Inflammatory macrophage treated with lipopolysaccharide for 4 hours (primary cell): Measurements from ENCODE around the gene LCN10.

Source experiments
- DNase-seq: peaks from one replicate; pipeline ENCODE4 v3.0.0-alpha.2; 2020

Gene LCN10

DNA sequence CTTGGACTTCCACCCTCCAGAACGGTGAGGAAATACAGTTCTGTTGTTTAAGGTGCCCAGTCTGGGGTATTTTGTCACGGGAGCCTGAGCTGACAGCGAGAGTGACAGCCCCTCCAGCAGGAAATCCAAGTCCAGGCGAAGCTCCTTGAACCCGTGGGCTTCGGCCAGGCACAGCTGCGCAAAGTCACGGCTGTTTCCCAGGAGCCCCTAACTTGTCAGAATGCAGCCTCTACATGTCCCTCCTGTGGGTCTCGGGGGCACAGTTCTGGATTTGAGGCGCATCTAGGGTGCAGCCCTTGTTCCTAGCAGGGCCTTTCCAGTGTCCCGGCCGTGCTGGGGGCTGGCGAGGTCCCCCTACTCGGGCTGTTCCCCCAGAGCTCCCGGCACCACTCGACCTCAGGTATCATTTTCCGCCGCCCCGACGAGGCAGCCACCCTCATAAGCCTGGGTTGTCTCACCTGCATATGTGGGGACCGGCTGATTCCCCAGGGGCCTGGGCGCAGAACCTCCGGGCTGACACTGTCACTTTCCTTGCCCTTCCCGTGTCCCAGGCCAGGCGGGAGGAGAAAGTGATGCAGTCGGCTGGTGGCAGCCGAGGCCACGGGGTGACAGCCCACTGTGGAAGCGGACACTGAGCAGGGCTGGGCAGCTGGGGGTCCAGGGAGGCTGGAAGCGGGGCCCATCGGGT is 10.8 kb upstream of the LCN10 start:
- DNase-seq: no peak

- DNase-seq: no peak
These were observed 9.1 kb upstream of the LCN10 start for GRCh38 chr9:136751814-136752213.

DNA sequence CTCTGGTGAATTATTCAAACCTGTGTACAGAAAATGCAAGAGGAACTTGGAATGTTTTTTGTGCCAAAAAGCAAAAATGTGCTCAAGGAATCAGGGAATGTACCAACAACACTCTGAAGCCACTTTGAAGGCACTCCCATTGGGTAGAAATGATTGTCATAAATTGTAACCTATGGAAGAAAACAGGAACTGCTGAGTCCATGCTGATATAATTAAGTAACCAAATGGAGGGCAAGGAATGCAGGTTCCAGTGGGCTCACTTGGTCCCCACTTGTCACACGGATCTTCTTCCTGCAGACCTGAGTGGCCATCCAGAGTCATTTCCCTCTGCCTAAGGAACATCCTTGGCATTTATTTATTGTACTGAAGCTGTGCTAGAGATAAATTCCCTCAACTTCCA is 8.5 kb upstream of the LCN10 start:
- DNase-seq: no peak

- DNase-seq: no peak
These were observed 7.8 kb upstream of the LCN10 start for GRCh38 chr9:136750526-136750925.

DNA sequence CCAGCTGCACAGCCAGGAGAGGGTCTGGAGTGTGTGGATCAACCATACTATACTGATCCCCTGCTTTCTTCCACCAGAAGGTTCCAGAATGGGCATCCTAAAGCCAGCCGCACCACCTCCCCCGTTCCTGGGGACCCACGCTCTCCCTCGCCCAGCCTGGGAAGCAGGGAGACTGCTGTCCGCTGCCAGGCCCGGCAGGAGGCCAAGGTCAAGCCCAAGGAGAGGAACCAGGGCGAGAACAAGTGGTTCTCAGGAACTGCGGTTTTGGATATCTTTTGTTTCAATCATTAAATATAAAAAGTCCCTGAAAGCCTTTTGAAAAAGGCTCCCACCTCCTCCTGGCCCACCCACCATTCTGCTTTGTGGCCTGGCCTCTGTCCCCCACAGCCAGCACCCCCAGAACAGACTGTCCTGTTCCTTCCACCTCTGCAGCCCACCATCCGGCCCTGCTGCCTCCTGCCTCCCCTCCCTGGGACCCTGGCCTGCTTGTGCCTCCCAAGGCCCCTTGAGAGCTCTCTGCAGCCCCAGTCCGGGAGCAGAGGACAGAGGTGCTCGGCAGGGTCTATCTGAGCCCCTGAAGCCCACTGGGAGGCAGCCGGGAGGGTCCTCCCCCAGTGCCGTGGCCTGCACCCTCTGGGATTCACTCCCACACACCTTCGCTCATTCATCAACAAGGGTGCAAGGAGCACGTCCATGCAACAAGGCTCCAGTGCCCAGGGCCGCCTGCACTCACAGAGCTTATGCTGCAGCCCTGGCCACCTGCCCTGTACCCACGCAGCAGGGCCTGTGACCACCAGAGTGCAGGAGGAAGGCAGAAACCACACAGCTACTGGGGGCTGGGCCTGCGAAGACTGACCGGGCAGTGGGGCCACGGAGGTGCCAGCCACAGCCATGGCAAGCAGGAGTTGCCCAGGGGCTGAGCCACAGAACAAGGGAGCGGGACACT is 6.2 kb upstream of the LCN10 start:
- no peak for DNase-seq

GRCh38 chr9:136748201-136748600 is 5.5 kb upstream of the LCN10 start, which contains the start of gene LCN6:
LCN6 (minus strand) TSS chr9:136748525; CDS start chr9:136748483, 42 bp downstream.
- DNase-seq: no peak

DNA sequence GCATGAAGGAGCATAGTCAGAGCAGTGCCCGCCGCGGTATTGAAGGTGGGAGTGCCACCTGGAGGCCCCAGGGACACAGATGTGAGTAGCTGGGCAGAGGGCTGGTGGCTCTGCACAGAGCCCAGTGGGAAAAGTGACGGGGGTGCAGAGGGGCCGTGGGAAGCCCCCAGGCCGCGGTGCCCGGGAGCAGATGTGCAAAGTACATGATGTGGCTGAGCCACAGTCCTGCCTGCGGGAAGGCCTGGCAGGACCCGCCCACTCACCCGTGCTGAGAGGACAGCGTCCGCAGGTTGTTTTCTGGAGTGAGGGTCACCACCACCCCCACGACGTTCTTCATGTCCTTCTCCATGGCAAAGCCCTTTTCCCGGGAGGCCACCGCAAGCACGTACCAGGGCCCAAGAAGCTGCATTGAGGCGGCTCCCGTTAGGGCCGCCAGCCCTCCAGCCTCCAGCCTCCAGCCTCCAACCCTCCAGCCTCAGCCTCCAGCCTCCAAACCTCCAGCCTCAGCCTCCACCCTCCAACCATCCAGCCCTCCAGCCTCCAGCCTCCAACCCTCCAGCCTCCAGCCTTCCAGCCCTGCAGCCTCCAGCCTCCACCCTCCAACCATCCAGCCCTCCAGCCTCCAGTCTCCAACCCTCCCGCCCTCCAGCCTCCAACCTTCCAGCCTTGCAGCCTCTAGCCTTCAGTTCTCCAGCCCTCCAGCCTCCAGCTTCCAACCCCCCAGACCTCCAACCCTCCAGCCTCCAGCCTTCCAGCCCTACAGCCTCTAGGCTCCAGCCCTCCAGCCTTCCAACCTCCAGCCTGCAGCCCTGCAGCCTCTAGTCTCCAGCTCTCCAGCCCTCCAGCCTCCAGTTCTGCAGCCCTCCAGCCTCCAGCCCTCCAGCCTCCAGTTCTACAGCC is 4.7 kb upstream of the LCN10 start:
- DNase-seq: no peak

DNA sequence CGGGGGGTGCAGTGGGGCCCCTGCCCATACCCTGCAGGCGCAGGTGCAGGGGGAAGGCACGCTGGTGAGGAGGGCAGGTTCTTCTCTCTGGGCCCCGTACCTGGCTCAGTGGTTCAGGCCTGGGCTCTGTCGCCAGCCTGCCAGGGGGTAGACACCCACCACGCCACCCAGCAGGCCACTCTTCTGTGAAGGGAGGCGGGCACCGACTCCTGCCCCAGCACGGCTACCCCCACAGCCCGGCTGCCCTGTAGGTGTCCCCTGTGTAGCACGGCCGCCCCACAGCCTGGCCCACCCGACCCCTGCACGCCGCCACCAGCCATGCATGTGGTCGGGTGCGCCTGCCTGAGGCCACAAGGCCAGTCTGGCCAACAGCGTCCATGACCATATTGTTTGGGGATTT is 3.9 kb upstream of the LCN10 start:
- no peak for DNase-seq

- DNase-seq: no peak
These were observed 3.4 kb upstream of the LCN10 start for GRCh38 chr9:136746155-136746490.

GRCh38 chr9:136745389-136746154 is 2.8 kb upstream of the LCN10 start:
- no peak for DNase-seq

GRCh38 chr9:136744773-136745172 is 2.0 kb upstream of the LCN10 start:
- DNase-seq: no peak

DNA sequence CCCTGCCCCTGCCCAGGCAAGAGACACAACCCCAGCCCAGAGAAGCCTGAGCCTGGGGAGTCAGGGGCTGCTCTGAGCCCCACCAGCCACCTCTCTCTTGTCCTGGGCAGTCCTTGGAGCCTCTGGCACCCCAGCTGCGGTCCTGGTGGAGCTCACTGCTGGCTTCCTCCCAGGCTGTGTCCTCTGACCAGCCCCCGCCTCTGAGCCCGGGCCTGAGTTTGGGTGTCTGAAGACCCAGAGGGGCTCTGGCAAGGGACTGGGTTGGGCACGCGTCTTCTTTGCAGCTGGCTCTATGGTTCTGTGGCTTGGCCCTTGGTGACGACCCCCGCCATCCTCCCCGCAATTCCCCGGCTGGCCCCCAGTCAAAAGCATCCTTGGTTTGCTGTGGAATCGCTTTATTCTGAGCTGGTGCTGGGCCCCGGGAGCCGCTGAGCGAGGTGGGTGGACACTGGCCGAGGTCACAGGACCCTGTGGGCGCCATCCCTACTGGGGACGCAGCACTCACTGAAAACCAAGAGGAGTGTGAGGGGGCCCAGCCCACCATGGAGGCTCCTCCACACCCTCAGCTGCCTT is 985 bp upstream of the LCN10 start:
- DNase-seq: no peak

GRCh38 chr9:136741883-136742571 is 713 bp downstream of the LCN10 start:
- DNase-seq: peak; percentile 44

DNA sequence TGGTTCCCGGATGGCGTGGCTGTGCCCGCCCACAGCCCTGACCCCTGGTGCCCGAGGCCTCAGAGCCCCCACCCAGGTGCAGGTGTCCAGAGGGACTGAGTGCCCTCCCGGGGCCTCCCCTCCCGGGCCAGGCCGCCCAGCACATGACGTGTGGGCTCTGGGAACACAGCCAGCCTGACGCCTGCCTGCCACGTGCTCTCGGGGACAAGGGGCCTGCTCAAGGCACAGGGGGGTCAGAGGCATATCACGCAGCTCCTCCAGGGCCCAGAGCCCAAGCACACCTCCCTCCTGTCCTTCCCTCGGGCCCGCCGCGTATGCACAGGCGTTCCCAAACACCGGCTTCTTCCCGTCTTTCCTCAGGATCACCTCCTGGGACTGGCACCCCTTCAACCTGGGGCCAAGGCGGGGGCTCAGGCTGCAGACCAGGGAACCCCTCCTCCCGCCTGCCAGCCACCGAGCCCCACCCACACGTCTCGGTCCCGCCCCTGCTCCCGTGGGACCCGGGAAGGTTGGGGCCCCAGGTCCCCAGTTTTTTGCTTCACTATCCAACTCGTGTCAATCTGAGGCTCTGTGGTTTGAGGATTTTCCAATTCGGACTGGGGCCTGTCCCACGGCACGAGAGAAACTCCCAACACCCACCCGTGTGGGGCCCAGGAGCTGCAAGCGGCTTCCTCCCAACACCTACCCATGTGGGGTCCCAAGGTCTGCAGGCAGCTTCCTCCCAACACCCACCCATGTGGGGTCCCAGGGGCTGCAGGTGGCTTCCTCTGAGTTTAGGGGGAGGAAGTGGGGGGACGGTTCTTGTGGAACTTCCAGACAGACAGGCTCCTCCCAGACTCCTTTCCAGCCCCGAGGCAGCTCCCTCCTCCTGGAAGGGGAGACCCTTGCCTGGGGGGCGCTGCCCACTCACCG is 1.5 kb downstream of the LCN10 start:
- peak; percentile 1 for DNase-seq

GRCh38 chr9:136740491-136740890 is 2.2 kb downstream of the LCN10 start:
- DNase-seq: no peak

DNA sequence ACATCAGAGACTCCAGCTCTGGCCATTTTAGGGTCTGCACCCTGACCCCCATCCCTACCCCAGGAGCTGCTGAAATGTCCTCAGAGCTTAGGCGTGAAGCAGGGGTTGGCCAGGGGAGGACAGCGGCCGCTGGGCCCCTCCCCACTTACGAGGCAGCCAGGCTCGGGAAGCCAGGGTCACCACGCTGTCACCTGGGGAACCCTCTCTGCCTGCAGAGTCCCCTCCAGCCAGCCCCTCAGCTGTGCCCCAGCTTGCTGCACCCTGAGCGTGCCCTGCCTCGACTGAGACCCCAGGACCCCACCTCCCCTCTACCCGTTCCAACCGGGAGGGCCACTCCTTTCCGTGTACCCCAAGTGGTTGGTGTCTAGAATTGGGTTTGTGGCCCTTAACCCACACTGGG is 2.7 kb downstream of the LCN10 start:
- no peak for DNase-seq

DNA sequence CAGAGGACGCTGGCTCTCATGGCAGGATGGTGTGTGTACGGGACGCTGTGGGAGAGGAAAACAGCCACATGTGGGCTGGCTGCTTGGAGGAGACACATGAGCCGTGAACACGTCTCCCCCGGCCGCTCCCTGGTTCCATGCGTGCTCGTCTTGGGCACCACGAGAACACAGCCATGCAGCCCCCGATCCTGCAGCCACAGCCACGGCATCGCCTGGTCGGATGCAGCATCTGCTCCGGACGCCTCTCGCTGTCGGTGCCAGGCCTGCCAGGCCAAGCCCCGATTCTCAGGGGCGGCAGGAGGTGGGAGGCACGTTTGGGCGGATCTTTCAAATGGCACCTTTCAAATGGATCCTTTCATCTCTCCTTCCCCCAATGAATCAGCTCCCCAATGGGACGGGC is 3.2 kb downstream of the LCN10 start:
- no peak for DNase-seq

DNA sequence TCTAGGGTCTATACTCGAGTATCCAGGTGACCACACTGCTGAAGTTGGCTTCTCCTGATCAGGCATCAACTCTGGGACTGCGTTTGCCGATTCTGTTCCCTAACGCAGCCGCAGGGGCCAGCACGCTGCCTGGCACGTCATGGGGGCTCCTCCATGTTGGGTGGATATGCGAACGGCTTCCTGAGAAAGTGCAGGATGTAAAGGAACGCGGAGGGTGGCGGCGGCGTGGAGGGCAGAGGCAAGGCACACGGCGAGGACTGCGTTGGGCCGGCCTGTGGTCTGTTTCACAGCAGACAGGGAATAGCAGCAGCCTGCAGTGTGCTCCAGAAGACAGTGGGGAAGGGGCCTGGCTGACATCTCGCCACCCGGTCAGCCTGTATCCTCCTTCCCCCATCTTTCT is 3.8 kb downstream of the LCN10 start:
- DNase-seq: no peak

DNA sequence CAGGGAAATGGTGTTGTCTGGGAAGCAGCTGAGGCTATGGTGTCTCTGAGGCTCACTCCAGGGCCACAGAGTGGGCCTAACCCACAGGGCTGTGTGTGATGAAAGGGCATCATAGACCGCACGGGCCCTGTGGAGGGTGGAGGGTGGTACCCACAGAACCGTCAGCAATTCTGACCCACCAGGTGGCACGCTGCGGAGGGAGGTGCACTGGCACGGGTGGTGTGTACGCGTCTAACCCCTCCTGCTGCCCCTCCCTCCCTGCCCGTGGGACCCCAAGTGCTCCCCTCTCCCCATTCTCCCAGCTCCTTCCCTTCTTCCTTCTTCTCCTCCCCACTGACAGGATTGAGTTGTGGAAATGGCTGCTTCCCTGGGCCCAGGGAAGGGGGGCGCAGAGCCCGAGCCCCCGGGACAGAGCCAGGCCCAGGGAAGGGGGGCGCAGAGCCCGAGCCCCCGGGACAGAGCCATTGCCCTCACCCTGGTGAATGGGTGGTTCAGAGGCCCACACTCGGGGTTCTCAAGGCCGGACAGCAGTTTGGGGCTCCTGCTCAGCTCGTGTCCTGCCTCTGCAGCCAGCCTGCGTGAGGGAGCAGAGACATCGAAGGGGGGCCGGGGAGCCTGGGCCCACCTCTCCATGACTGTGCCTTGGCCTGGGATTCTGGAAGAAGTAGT is 6.8 kb downstream of the LCN10 start:
- no peak for DNase-seq
